ENCODE results near the gene LTB.
"Not testable (repeated sequence)": the region's sequence is repeated elsewhere in the genome, so short reads cannot be mapped to it uniquely, and the experiment has no call there.

LTB gene

DNA sequence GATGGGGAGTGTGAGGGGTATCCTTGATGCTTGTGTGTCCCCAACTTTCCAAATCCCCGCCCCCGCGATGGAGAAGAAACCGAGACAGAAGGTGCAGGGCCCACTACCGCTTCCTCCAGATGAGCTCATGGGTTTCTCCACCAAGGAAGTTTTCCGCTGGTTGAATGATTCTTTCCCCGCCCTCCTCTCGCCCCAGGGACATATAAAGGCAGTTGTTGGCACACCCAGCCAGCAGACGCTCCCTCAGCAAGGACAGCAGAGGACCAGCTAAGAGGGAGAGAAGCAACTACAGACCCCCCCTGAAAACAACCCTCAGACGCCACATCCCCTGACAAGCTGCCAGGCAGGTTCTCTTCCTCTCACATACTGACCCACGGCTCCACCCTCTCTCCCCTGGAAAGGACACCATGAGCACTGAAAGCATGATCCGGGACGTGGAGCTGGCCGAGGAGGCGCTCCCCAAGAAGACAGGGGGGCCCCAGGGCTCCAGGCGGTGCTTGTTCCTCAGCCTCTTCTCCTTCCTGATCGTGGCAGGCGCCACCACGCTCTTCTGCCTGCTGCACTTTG is 6.8 kb downstream of the LTB start, which contains the start of gene TNF:
TSS of gene TNF (plus strand) at position 231 of the 567 bp plus-strand sequence. CDS start at position 408, 177 bp downstream.
- DNase-seq (ENCODE audit: low spot score) = no peak

DNA sequence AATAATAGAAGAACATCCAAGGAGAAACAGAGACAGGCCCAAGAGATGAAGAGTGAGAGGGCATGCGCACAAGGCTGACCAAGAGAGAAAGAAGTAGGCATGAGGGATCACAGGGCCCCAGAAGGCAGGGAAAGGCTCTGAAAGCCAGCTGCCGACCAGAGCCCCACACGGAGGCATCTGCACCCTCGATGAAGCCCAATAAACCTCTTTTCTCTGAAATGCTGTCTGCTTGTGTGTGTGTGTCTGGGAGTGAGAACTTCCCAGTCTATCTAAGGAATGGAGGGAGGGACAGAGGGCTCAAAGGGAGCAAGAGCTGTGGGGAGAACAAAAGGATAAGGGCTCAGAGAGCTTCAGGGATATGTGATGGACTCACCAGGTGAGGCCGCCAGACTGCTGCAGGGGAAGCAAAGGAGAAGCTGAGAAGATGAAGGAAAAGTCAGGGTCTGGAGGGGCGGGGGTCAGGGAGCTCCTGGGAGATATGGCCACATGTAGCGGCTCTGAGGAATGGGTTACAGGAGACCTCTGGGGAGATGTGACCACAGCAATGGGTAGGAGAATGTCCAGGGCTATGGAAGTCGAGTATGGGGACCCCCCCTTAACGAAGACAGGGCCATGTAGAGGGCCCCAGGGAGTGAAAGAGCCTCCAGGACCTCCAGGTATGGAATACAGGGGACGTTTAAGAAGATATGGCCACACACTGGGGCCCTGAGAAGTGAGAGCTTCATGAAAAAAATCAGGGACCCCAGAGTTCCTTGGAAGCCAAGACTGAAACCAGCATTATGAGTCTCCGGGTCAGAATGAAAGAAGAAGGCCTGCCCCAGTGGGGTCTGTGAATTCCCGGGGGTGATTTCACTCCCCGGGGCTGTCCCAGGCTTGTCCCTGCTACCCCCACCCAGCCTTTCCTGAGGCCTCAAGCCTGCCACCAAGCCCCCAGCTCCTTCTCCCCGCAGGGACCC is 7.8 kb downstream of the LTB start:
- no peak for DNase-seq (ENCODE audit: low spot score)

DNA sequence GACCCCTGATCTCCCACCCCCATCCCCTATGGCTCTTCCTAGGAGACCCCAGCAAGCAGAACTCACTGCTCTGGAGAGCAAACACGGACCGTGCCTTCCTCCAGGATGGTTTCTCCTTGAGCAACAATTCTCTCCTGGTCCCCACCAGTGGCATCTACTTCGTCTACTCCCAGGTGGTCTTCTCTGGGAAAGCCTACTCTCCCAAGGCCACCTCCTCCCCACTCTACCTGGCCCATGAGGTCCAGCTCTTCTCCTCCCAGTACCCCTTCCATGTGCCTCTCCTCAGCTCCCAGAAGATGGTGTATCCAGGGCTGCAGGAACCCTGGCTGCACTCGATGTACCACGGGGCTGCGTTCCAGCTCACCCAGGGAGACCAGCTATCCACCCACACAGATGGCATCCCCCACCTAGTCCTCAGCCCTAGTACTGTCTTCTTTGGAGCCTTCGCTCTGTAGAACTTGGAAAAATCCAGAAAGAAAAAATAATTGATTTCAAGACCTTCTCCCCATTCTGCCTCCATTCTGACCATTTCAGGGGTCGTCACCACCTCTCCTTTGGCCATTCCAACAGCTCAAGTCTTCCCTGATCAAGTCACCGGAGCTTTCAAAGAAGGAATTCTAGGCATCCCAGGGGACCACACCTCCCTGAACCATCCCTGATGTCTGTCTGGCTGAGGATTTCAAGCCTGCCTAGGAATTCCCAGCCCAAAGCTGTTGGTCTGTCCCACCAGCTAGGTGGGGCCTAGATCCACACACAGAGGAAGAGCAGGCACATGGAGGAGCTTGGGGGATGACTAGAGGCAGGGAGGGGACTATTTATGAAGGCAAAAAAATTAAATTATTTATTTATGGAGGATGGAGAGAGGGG is 8.8 kb downstream of the LTB start:
- DNase-seq (ENCODE audit: low spot score) = no peak

DNA sequence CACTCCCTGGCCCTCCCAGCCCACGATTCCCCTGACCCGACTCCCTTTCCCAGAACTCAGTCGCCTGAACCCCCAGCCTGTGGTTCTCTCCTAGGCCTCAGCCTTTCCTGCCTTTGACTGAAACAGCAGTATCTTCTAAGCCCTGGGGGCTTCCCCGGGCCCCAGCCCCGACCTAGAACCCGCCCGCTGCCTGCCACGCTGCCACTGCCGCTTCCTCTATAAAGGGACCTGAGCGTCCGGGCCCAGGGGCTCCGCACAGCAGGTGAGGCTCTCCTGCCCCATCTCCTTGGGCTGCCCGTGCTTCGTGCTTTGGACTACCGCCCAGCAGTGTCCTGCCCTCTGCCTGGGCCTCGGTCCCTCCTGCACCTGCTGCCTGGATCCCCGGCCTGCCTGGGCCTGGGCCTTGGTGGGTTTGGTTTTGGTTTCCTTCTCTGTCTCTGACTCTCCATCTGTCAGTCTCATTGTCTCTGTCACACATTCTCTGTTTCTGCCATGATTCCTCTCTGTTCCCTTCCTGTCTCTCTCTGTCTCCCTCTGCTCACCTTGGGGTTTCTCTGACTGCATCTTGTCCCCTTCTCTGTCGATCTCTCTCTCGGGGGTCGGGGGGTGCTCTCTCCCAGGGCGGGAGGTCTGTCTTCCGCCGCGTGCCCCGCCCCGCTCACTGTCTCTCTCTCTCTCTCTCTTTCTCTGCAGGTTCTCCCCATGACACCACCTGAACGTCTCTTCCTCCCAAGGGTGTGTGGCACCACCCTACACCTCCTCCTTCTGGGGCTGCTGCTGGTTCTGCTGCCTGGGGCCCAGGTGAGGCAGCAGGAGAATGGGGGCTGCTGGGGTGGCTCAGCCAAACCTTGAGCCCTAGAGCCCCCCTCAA is 9.9 kb downstream of the LTB start, which contains the start of gene LTA:
TSS of gene LTA (plus strand) at position 249 of the 871 bp plus-strand sequence. CDS start at position 703, 454 bp downstream.
- no peak for DNase-seq (ENCODE audit: low spot score)

DNA sequence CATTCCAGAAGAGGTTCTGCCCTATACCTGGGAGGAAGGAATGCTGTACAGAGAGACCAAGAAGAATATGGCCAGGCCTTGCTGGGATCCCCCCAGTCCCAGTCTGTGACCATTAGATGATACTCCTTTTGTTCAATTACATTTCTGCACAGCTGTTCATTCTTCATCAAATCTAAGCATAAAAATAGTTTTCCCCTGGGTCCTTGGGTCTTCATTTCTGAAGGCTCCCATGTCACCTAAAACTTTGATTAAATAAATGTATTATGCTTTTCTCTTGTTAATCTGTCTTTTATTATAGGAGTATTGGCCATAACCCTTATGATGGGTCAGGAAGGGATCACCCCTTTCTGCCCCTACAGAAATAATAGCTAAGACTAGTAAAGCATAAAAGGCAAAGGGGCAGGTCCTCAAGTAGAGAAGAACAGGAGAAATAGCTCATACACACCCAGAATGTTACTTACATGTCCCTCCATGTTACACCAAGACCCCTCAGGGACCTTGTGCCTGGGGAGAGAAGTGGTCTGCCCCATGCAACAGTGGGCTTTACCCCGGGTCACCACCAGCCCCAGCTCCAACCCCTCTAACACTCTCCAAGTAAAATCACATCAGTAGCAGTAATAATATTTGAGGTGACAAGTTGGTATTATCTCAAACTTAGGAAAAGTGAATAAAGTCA is 12.2 kb downstream of the LTB start:
- no peak for DNase-seq (ENCODE audit: low spot score)

DNA sequence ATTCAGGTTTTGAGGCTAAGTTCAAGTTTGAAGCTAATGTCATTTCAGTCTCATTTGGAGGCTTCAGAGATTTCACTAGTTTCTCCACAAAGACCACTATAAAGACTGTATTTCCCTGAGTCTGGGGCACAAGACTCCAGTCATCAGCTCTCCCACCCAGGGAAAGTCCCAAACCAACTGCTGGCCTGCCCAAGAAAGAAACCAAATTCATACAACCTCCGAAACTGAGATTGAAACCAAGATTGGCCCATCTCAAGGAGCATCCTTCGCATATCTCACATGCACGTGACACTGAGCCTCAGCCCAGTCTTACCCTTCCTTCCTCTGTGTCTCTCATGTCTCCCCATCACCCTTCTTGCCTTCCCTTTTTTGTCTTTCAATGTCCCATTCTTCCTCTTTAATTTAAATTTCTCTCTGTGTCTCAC is 13.7 kb downstream of the LTB start:
- no peak for DNase-seq (ENCODE audit: low spot score)

DNA sequence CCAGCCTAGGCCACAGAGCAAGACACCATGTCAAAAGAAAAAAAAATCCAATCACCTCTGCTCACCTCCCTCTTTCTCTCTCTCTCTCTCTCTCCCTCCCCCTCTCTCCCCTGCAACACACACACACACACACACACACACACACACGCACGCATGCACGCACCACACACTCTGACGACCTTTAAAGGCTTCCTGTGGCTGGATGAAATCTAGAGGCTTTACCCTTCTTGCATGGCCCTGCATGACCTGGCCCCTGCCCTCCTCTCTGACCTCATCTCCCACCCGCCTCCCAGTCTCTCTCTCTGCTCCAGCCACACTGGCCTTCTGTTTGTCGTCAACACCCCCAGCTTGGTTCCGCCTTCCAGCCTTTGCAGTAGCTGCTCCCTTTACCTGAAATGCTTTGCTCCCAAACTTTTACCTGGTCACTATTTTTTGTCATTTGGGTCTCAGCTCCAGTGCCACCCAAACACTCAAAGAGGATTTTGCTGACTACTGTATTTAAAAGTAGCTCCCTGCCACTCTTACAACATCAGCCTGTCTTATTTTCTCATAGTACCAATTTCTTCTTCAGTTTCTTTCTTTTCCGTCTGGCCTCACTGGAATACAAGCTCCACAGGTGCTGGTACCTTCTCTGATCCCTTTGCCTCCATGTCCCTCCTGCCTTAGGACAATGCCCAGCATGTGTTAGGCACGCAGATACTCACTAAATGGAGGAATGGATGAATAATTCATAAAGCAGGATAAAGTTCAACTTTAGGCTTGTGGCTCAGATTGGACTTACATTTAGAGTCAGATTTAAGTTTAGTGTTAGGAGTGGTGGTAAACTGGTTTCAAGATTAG is 14.5 kb downstream of the LTB start:
- DNase-seq (ENCODE audit: low spot score) = no peak

DNA sequence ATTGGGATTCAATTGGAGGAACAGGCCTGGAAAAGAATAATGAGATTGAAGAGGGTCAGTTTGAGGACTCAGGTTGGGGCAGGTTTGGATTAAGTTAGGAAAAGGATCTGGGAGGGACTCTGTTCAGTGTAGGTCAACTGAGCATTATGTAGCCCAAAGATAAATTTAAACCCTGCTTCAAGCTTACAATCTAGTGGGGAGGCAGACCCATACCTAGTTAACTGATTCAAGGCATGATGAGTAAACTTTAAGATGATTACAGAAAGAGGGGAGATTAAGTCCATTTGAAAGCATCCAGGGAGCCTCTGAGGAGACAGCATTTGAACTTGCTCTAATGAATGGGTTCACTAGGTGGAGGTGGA is 21.5 kb downstream of the LTB start:
- no peak for DNase-seq (ENCODE audit: low spot score)

DNA sequence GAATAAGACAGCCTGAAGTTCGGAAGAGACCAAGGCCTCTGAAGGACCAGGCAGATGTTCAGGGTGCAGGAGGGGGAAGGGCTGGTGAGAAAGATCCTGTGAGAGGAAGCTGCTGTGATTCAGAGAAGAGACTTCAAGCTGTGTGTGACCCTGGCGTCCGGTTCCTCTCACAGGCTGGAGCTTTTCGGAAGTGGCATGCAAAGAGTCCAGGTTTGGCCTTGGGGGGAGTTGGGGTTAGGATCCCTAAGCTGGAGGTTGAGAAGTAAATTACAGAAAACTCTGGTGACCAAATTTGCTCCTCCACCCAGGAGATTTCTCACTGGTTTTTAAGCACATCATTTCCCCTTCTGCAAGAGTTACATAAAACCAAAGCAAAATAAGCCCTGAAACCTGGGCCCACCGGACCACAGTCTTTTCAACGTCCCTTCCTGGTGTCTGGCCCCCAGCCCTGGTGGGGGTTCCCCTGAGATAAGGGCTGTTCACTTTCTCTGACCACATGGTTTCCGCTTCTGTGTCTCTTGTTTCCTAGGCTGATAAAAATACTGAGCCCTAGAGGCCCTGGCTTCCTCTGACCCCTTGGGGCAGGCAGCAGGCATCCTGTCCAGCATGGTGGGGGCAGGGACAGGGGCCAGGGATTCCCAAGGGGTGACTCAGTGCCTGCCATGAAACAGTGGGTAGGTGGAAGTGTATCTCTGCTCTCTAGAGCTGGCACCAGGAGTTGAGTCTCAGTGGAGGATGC is 22.1 kb downstream of the LTB start:
- DNase-seq (ENCODE audit: low spot score) = no peak

DNA sequence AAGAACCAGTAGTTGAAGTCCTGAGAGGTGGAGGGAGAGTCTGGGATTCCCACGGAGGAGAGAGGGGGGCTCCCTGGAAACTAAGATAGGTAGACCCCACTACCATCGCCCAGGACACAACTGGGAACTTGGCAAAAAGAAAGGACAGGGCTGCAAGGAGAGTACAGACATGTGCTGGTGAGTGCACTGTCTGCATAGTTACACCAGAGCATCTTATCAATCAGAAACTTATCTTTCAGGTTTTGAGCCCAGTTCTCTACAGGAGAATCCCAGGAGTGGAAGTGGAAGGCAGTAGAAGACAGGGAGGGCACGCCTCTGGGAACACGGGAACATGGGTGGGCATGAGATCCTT is 22.6 kb downstream of the LTB start:
- no peak for DNase-seq (ENCODE audit: low spot score)

DNA sequence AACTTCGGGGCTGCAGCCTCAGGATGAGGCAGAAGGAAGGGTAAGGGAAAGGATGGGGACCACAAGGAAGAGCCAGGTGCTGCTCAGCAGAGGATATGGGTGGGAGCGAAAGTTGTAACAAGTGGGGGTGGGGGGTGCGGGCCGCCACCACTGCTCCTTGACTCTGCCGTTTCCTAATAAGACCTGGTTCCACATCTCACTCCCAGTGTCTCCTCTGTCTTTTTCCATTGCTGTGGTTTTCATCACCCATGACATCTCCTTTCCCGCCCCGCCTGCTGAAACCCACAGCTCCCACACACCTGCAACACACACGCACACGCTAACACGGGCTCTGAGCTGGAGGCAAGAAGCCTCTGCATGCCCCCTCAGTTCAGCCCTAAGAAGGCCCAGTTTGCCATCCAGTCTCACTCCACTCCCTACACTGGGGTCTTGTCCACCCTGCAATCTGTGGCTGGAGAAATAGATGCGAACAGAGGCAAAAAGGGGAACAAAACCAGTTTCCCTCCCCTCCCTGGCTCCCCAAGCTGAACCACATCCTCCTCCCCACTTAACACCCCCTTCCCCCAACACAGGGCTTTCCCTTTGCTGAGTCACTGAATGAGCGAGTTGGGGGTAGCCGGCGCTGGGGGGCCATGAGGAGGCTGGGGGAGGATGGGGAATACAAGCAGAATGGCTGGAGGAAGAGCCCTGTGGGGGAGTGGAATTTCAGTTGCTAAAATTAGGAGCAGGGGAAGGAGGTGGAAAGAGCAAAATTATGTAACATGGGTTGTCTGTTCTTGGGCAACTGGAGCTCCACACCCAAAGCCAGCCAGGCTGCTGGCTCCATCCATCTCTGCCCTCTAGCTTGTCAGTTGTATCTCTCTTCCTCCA is 23.4 kb downstream of the LTB start:
- DNase-seq (ENCODE audit: low spot score) = no peak

DNA sequence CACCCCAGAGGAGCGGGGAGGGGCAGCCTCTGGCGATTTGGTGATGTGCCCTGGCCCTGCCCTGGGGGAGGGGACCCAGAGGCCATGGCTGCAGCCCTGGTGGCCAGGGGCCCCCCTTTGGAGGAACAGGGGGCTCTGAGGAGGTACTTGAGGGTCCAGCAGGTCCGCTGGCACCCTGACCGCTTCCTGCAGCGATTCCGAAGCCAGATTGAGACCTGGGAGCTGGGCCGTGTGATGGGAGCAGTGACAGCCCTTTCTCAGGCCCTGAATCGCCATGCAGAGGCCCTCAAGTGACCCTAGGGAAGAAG is 24.0 kb downstream of the LTB start:
- DNase-seq (ENCODE audit: low spot score) = no peak

DNA sequence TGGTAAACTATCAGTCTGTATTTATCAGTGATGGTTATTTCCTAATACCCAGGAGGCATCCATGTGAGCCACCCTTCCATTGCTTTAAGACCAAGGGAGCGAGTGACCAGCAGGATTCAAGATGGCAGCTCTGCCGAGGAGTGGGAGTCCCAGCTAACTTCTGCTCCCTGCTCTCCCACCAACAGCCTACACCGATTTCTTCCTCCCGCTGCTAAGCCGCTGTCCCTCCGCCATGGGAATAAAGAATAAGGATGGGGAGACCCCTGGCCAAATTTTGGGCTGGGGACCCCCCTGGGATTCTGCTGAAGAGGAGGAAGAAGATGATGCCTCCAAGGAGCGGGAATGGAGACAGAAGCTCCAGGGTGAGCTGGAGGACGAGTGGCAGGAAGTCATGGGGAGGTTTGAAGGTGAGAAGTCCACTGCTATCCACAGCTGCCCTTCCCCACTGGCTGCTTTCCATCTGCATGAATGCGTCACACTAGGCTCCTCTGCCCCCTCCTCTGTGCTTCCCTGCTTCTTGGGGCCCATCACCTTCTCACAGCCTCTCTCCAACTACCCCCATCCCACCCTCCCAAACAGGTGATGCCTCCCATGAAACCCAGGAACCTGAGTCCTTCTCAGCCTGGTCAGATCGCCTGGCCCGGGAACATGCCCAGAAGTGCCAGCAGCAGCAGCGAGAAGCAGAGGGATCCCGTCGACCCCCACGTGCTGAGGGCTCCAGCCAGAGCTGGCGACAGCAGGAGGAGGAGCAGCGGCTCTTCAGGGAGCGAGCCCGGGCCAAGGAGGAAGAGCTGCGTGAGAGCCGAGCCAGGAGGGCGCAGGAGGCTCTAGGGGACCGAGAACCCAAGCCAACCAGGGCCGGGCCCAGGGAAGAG is 24.5 kb downstream of the LTB start:
- DNase-seq (ENCODE audit: low spot score) = no peak

DNA sequence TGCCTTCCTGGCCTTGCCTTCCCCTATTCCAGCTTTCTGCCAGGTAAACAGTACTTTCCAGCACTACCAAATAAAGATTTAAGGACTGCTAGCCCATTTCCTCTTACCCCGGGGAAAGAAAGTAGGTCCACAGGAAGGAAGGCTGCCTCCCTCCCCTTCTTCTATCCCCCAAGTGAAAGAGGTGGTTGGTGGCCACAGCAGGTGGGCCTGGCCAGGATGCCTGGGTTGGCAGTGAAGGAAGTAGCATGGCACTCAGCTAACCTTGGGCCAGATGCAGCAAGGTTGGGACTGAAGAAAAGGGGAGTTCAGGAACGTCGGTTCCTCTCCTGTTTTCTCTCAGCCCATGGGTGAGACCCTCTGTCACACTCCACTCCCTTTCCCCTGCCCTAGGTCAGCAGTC is 25.9 kb downstream of the LTB start:
- no peak for DNase-seq (ENCODE audit: low spot score)

DNA sequence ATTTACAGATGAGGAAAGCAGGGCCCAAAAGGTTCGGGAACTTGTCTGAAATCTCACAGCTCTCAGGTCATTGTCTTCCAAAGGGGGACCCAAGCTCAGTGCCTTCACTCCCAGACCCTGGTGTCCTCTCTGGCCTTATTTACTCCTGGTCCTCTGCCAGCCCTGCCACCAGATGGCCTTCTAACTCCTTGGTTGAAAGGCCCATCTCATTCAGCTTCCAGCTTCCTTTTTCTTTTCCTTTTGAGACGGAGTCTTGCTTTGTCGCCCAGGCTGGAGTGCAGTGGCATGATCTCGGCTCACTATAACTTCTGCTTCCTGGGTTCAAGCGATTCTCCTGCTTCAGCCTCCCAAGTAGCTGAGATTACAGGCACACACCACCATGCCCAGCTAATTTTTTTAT is 30.9 kb downstream of the LTB start:
- not testable (repeated sequence) for DNase-seq (ENCODE audit: low spot score)

DNA sequence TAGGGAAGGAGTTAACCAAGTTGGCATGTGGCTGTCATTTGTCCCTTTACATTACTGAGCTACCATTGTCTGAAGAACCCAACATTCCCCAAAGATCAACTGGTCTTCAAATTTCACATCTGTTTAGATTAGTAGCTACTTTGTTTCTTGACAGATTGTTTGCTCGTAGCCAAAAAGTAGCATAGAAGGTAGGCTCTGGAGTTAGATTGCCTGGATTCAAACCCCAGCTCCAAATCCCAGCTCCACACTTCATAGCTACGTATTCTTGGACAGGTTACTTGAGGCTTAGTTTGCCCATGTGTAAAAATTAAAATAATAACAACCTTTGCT is 33.7 kb downstream of the LTB start:
- DNase-seq (ENCODE audit: low spot score) = no peak

DNA sequence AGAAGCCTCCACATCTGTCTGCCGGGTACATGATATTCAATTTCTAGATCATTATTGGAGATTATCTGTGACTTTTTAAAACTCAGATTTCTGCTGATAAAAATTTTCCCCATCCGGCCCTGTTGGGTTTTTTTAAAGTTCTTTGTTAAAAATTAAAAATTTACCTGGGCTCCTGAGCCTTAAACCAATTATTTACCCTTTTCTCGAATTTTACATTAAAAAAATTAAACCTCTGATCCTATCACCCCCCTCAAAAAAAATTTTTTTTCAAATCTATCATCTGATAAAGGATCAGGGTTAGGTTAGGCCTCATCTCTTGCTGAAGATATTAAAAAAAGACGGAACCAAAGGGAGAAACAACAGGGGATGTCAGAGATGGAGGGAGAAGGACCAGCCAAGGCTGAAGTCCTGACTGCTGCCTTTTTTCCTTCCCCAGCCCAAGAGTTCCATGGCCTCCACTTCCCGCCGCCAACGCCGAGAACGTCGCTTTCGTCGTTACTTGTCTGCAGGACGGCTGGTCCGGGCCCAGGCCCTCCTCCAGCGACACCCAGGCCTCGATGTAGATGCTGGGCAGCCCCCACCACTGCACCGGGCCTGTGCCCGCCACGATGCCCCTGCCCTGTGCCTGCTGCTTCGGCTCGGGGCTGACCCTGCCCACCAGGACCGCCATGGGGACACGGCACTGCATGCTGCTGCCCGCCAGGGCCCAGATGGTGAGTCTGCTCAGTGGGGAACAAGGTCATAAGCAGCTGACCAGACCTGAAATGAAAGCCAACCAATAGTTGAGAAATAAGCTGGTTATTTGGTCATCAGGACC is 34.3 kb downstream of the LTB start:
- no peak for DNase-seq (ENCODE audit: low spot score)

All from LoVo (cell line).